MCF 10A (cell line): ENCODE data around the gene MSANTD7. TPM values are rescaled to one million over a fixed set of nuclear protein-coding genes. Genes with fewer than 3 reads are reported as not detected.

Source experiments
- BruUV-seq: library from RNA; stranded (reverse); fragments of 400-500 nt; replicated peaks from 2 replicates; lab custom pipeline; 2021; lab: Mats Ljungman, UMichigan
- CTCF ChIA-PET: fragments of 300-600 bp; sonication (Branson Sonifier 250); formaldehyde crosslinking; extraction: SDS; loops from one replicate; lab custom pipeline; 2021; ENCODE audit warnings: antibody characterized with exemption, inconsistent platforms; lab: Yijun Ruan, JAX
- POLR2A ChIA-PET: fragments of 300-600, 350-650 bp; sonication (Branson Sonifier 250); formaldehyde crosslinking; extraction: SDS; loops from one replicate; lab custom pipeline; 2020; ENCODE audit warnings: antibody characterized with exemption, inconsistent platforms; lab: Yijun Ruan, JAX
- DNase-seq: peaks from one replicate; pipeline ENCODE4 v3.0.0-alpha.2; 2018; ENCODE audit not compliant: unreplicated experiment
- H3K27ac Mint-ChIP-seq: one replicate; pipeline ENCODE4 v1.8.0; 2022; ENCODE audit warnings: mild to moderate bottlenecking, low read depth, mixed read lengths; ENCODE audit not compliant: unreplicated experiment
- H3K27me3 Mint-ChIP-seq: one replicate; pipeline ENCODE4 v1.8.0; 2022; ENCODE audit warnings: mixed read lengths; ENCODE audit not compliant: insufficient read depth, unreplicated experiment
- H3K36me3 Mint-ChIP-seq: one replicate; pipeline ENCODE4 v1.8.0; 2022; ENCODE audit warnings: mild to moderate bottlenecking, moderate library complexity, mixed read lengths; ENCODE audit not compliant: insufficient read depth, unreplicated experiment
- H3K4me1 Mint-ChIP-seq: one replicate; pipeline ENCODE4 v1.8.0; 2022; ENCODE audit warnings: mixed read lengths; ENCODE audit not compliant: insufficient read depth, unreplicated experiment
- H3K4me3 Mint-ChIP-seq: one replicate; pipeline ENCODE4 v1.8.0; 2022; ENCODE audit warnings: mild to moderate bottlenecking, moderate library complexity, mixed read lengths; ENCODE audit not compliant: unreplicated experiment
- H3K9me3 Mint-ChIP-seq: one replicate; pipeline ENCODE4 v1.8.0; 2022; ENCODE audit warnings: mixed read lengths; ENCODE audit not compliant: unreplicated experiment
- CTCF ChIP-seq: fragments of 200-600 bp; IDR thresholded peaks from one replicate; pipeline ENCODE4 v1.8.0; 2022; ENCODE audit warnings: antibody characterized with exemption, mild to moderate bottlenecking; ENCODE audit not compliant: unreplicated experiment
- intact Hi-C: fragments of 100-400 bp; cut with micrococcal nuclease; formaldehyde crosslinking; loops from 2 replicates; pipeline ENCODE4 v1.14.1; 2022
- total RNA-seq: library from RNA; stranded (reverse); gene quantifications from 2 replicates; pipeline ENCODE4 v1.2.3, GENCODE V29; 2022

MSANTD7 gene
- total RNA-seq, 1 experiment from 2014 or later, result 18.1 TPM

DNA sequence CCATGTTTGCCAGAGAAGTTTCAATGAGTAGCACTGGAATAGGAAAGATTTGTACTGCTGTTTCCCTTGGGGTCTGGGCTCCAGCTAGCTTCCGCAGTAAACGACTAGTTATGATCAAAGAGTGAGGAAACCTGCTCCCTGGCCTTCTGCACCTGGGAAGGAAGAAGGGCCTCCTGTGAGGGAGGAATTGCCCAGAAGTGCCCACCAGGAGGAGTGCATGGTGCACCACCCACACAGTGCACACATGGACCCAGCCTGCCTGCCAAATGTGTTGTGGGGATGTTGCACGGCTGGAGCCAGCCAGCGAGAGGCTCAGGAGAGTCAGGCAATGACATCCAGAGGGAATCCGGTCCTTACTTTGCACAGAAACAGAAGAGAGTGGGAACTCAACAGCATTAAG, 36.4 kb upstream of the MSANTD7 start:
- Mint-ChIP-seq H3K36me3 (no peaks in the 10 kb centered on the region), H3K4me1 (no peaks in the 10 kb centered on the region), H3K9me3 (no peaks in the 10 kb centered on the region), H3K4me3 (no peak overlapping the region), H3K27ac (no peak overlapping the region), H3K27me3 (peaks cover 19% of the 10 kb centered on the region)
- TF ChIP-seq CTCF, result no peak
- BruUV-seq, result no TSS peak
- CTCF ChIA-PET, result interaction anchor here (0.6 kb wide), 1 partner anchor 15 kb away, joined by 3 read pairs; no protein-coding TSS in a partner anchor
- POLR2A ChIA-PET, result no interaction called here
- DNase-seq, result no peak
- intact Hi-C loops, result no loop called here

- Mint-ChIP-seq H3K36me3 (no peaks in the 10 kb centered on the region), H3K27ac (no peak overlapping the region), H3K4me1 (no peaks in the 10 kb centered on the region), H3K9me3 (no peaks in the 10 kb centered on the region), H3K4me3 (no peak overlapping the region), H3K27me3 (peaks cover 19% of the 10 kb centered on the region)
- no peak for DNase-seq
- BruUV-seq, result no TSS peak
- intact Hi-C loops, result no loop called here
- TF ChIP-seq CTCF, result no peak
- POLR2A ChIA-PET, result no interaction called here
- CTCF ChIA-PET, result no interaction called here
Observed at GRCh38 chr10:14803827-14804226, 34.3 kb upstream of the MSANTD7 start.

GRCh38 chr10:14806318-14806717, 31.8 kb upstream of the MSANTD7 start:
- intact Hi-C loops, result no loop called here
- H3K27me3 Mint-ChIP-seq, result no peaks in the 10 kb centered on the region
- no peaks in the 10 kb centered on the region for H3K36me3 Mint-ChIP-seq
- H3K9me3 Mint-ChIP-seq, result no peaks in the 10 kb centered on the region
- no peak overlapping the region for H3K27ac Mint-ChIP-seq
- no peak for TF ChIP-seq CTCF
- H3K4me3 Mint-ChIP-seq, result no peak overlapping the region
- DNase-seq, result no peak
- ChIA-PET CTCF (no interaction called here), POLR2A (no interaction called here)
- BruUV-seq, result no TSS peak
- no peaks in the 10 kb centered on the region for H3K4me1 Mint-ChIP-seq

DNA sequence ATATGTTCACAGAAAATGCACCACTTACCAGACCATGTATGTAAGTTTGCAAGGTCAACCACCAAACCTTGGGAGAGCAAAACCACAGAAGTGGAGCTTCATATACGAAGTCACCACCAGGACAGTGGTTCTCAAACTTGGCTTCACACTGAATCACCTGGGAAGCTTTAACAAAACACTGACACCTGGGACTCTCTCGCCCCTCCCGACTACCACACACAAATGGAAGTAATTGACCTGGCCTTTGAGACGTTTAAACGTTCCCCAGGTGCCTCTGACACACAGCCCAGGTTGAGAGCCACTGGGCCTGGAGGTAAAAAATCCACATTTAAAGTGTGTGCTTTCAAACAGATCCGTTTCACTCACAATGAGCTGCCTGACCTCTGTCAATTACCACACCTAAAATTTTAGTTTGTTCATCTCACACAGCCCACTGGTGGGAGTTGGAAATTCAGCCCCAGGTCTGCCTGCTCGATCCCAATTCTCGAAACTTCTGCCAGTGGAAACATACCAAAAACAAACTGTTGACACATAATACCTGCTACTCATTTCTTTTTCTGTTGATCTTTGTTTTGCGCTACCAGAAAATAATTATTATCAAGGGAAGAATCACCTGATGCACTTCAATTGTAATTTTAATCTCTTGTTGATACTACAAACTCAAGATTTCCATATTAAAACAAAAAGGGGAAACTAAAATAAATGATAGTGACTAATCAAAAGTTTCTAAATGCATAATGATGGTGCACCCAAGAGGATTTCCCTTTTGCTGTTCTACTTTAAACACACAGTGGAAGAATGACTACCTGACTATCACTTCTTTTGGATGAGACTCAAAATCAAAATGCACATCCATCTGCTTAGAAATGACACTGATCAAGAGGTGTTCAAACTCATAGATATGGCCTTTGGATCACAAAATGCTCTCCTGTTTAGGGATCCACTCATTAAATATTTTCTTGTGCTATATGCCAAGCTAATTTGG, 26.8 kb upstream of the MSANTD7 start:
- H3K27ac Mint-ChIP-seq, result no peak overlapping the region

More for the DNA sequence above, 26.8 kb upstream of the MSANTD7 start:
- H3K4me3 Mint-ChIP-seq, result no peak overlapping the region
- no peak for TF ChIP-seq CTCF
- intact Hi-C loops, result no loop called here
- no peaks in the 10 kb centered on the region for H3K27me3 Mint-ChIP-seq
- H3K36me3 Mint-ChIP-seq, result no peaks in the 10 kb centered on the region
- H3K4me1 Mint-ChIP-seq, result no peaks in the 10 kb centered on the region
- POLR2A ChIA-PET, result no interaction called here
- DNase-seq, result no peak
- no peaks in the 10 kb centered on the region for H3K9me3 Mint-ChIP-seq
- no TSS peak for BruUV-seq
- CTCF ChIA-PET, result interaction anchor here (0.8 to 1.3 kb wide), 3 partner anchors 11 to 159 kb away, joined by 3 to 6 read pairs (median 5); no protein-coding TSS in a partner anchor
